HG03354 (cell line): ENCODE data around the gene ANXA6.
A peak's percentile ranks its signal among the peaks of the same experiment; 100 is the strongest.

Source experiments
- ATAC-seq: cut with Tn5 transposase; IDR thresholded peaks from one replicate; pipeline ENCODE4 v1.9.1; 2021; ENCODE audit warnings: mild to moderate bottlenecking; ENCODE audit not compliant: unreplicated experiment, poor library complexity, severe bottlenecking

The ANXA6 gene

DNA sequence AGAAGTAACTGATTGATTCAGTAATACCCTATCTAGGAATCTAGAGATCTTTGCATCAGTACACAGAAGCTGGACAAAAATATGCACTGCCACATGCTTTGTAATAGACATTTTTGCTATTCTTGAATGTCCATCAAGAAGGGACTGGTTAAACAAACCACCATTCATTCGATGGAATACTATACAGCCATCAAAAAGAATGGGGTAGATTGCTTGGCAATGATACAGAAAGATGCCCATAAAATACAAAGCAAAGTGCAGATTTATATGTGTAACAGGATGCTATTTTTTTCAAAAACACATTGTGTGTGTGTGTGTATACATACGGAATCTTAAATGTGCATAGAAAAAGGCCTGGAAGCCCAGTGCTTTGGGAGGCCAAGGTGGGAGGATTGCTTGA lies 84.3 kb downstream of the ANXA6 start:
- no peak for ATAC-seq

DNA sequence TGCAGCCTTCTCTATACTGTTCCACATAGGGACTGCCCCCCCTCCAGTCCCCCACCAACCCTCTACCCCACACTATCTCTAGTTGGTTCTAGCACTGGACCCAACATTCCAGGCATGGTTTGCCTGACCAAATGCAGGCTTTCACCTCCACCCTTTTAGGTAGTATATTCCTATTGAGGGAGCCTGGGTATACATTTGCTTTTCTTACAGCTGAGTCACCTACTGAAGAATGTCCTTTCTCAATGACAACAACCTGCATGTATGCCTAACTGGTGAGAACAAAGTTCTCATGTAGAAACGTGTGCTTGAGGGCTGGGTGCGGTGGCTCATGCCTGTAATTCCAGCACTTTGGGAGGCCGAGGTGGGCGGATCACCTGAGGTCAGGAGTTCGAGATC lies 85.0 kb downstream of the ANXA6 start:
- no peak for ATAC-seq

DNA sequence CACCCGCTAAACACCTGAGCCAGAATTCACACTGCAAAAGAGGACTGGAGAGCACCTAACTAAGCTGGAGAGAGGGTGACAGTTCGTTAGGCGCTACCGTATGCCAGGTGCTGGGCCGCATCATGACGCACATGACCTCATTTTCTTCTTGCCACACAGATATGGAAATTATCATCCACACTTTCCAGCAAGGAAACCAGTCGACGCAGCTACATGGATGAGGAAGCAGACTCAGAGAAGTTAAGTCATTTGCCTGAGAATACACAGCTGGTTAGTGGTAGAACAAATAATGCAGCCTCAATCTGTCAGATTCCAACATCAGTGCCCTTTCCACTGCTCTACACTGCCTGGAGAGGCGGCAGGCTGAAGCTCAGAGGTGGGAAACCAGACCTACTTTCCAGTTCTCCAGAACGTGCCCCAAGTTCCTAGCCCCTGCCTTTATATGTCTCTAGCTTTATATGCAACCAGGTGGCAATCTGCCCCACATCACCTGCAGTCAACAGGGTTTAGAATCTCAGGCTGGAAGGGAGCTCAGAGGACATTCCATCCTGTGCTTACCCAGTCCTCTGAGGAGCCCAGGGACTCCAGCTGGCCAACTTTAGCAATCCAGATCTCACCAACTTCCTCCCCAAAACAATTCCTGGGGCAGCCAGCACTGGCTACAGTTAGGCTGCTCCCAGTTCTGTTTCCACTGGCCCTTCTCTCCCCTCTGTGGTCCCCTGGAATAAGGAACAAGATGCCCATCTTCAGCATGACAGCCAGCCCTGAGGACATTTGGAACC lies 85.5 kb downstream of the ANXA6 start:
- no peak for ATAC-seq

DNA sequence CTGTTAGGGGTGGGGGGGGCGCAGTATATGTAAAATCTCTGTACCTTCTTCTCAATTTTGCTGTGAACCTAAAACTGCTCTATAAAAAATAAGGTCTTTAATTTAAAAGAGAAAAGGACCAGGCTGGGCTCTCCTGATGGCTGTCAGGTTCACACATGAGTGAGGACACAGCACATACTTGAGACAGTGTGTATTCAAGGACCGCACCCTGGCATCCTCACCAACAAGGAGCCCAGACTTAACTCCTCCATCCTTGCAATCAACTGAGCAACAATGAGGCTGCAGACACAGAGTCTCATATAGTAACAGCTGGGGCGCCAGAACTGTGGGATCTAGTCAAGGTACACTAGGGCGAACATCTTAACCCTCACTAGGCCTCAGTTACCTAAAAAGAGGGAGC lies 86.6 kb downstream of the ANXA6 start:
- no peak for ATAC-seq

DNA sequence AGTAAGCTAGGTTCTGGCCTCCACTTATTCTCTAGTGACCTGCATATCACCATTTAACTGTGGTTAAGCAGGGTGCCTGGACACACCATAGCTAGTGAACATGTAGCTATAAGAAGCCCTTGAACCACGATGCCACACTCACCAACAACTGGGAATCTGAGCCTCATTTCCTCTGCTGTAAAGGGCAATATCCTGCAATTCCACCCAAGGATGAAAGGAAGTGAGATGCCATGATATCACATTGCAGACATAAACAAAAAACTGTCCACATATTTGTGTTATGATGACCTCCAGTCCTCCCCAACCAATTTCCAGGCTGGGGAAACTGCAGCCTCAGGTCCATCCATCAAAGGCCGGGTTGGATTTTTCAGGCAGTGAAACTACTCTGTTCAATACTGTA lies 87.1 kb downstream of the ANXA6 start:
- ATAC-seq, result no peak

DNA sequence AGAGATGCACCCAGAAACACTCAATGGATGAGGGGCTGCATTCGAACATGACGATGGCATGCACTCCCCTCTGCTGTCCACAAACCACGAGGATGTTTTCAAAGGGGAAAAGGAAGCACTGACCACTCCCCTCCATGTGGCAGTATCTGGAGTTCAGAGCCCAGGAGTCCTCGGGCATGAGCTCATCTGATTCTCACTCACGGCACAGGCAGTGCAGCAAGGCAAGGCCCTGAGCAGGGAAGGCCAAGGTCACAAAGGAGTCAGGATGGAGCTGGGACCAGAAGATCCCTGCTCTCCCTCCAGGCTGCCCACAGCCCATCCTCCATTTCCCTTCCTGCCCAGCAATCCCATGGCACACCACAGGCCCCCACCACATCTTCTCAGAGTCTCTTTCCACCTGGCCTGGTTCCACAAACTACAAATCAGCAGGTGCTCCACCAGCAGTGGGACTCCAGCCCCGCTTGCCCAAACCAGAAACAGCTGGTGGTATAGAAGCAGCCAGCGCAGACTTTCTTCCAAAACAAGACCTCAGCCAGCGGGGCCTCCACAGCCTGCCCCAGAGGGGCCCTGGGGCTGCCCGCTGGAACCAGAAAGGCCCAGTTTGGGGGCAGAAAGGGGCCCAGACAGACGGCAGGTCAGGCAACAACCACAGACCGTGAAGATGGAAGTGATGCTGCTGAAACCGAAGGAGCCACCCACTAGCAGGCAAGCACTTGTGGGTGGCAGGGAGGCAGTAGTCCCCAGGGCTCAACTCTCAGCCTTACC lies 89.0 kb downstream of the ANXA6 start:
- peak; percentile 81 for ATAC-seq

DNA sequence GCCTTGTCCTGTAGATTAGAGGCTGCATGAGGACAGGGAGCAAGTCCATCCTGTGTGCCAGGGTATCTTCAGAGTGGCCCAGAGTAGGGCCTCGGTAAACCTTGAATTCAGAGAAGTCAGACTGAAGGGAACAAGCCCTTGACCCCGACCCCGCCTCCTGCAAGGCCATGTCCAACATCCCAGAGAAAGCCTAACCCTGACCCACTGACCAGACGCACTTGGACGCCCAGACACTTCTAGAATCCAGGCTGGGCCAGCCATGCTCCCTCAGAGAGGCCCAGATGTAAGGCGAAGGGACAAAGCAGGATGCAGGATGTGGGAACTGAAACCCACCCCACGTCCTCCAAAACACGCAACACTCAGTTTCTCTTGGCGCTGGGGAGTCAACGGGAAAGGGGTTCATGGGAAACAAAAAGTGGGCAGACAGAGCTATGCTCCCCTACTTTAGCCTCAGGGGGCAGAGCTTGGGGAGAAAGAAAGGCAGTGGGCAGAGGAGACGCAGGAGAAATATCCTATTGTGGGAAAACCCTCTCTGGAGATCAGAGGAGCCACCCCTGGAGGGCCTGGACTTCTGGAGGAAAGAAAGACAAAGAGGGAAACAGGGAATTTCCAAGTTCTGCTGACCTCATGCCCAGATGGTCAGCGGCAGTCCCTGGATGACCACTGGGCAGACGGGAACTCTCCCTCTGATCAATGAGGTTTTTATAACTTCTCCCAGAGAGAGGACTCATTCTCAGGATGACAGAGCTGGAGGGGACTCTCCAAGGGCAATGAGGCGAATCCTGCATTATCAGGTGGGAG lies 89.7 kb downstream of the ANXA6 start:
- ATAC-seq, result peak; percentile 11

DNA sequence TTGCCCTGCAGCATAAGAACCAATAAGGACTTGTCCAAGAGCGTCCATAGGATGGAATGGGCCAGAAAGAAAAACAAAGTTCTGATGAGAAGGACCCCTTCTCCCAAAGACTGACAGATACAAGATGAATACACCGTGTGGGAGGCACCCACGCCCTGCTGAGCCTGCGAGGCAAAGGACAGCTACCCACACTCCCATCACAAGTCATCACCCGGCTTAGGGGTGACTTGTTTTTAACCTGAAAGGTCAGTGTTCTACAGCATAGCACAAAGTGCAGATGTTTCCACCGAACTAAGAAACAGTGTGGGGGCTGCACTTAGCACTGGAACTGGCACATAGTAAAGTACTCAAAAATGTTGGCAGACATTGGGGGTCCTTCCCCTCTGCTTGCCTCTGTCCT lies 90.7 kb downstream of the ANXA6 start:
- no peak for ATAC-seq

DNA sequence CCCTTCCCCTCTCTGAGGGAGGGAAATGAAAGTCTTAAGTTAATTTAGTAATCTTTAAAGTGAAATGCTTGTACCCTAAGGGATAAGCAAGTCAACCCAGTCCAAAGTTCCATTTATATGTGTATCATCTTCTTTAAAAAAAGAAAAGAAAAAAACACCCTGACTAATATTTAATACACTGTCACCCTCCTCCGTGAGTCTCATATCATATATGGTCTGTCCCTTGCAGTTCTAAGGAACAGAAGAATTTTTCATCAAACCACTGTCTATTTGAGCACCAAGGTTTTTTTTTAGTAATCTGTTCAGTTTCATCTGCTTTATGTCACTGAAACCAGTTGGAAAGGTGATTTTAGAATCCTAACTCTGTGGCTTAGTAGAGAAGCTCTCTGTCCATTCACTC lies 92.0 kb downstream of the ANXA6 start:
- ATAC-seq, result no peak

DNA sequence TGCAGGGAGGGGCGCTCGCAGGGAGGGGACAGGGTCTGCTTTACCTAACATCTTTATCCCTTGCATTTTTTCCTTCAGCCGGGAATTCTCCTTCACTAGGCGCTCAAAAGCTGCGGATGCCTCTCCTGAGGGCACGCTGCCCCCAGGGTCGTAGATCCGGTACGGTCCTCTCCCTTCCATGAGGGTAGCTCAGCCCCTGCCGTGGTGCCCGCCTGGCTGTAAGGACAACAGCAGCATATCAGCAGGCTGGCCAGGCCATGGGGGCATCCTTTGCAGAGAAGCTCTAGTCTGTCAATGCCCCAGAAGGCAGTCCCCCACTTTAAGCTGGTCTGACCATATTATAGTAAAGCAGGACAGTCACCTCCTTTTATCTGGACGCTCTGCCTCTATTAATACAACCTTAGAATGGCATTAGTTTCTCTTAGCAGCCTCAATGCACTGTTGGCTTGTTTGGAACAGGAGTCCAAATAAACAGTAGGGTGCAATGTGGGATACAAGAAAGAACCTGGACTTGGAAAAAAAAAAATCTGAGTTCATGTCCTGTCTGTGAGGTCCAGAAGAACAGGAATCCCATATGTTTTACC lies 92.6 kb downstream of the ANXA6 start:
- no peak for ATAC-seq

DNA sequence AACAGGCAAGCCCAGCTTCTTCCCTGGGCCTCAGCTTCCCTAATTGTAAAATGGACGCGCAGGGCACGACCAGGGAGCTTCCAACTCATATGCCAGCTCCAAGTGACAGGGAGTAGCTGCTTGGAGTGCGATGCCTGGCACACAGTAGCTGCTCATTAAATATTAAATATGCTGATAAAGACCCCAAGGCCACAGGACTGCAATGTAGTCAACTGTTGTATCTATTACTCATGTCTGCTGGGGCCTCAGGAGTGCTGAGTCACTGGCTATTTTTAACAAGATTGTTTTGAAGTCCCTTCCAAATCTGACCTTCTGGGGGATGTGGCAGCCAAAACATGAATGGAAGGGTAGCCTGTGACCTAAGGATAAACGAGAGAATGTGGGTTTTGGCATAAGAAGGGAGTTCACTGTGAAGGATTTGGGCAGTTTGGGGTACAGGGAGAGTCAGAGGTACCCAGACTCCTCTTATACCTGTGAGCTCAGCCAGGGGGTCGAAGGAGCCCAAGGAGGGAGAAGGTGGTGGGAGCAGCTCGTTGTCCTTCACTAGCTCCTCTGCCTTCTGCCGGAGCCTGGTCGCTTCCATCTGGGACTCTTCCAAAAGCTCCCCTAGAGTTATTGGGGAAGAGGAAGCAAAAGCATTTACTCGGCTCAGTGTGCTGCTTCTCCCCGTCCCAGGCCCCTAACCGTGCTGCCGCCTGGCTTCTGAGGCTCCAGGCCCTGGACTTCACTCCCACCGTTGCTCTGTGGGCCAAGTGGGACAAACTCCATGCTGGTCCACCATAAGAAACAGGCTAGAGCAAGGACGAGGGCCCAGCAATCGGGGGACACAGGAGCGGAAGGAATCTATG lies 94.2 kb downstream of the ANXA6 start:
- no peak for ATAC-seq

DNA sequence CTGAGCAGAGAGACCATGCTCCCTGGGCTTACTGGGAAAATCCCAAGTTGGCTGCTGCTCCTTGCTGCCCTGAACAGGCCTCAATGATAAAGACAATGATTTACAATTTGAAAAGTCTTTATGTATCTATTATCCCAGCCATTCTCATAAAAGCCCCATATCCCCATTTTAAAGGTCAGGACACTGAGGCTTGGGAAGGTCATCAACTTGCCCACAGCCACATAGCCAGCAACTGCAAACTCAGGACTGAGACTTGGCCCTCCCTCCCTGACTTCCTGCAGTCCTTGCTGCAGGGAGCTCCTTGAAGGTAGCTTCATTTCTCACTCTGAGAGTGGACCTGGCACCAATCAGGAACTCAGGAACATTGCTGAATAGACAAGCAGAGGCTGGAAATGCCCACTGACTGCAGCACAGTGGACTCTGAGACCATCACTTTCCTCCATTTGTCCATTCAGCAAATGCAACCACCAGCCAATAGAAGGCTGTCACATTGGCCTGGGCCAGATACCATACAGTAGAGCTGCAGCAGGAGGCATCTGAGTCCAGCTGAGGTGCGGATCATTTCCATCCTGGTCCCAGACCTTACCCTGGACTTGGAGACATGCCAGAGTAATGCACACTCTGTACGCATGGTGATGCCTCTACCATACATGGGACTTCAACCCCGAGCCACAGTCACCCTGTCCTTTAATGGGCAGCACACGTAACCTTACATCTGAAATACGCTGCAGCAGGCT lies 95.0 kb downstream of the ANXA6 start:
- no peak for ATAC-seq

DNA sequence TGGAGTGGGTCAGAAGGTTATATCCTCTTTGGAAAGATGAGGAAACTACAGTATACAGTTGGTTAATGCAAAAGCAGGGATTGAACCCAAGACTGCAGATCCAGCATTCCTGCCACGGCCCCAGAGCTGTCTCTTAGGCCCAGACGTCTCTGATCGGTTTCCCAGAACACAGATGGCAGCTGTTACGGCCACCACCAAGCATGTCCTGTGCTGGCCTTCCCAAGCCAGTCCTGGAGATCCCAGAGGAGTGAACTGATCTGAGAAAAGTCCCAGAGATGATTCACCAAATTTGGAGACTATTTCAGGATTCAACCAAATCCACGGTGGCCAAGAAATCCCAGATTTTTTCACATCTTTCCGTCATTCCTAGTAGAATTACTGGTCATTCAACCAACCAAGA lies 96.8 kb downstream of the ANXA6 start:
- ATAC-seq, result no peak

DNA sequence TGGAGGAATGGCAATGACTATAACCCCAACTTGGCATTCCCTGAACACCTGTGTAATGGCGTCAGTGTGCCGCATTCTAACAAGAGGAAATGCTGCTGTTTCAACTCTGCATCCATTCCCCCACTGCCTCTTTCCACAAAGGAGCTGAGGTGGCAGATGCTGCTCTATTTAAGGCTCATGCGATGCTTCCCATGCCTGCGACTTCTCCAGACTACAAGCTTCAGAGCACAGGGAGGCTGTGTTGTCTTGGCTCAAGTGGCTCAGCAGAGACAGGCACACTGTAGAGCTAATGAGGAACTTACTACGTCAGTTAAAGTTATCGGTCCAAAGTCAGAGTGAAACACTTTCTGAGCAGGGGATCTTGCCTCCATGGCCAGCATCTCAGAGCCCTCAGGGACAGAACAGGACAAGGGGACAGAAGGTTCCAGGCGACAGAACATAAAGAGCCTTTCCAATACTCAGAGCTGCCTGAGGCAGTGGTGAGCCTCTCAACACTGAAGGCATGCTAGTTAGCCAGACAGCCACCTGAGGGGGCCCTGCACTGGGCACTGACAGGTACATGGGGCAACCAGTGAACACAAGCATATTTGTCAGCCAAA lies 98.6 kb downstream of the ANXA6 start:
- no peak for ATAC-seq

DNA sequence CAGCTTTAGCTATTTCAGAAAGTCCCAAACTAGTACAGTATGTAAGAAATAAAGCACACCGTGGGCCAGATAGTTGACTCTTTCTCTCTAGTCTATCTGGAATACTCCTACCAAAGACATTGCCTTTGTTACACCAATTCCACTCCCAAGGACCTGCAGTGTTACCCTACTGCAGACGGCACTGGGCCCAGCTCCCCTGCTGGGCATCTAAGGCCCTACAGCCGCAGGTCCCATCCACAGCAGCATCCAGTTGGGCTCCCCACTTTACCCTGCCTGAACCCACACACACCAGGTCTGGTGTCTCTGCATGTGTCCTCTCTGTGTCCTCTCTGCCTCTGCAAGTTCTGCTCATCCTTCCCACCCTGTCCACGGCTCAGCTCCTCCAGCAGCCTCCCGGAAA lies 99.3 kb downstream of the ANXA6 start:
- no peak for ATAC-seq

DNA sequence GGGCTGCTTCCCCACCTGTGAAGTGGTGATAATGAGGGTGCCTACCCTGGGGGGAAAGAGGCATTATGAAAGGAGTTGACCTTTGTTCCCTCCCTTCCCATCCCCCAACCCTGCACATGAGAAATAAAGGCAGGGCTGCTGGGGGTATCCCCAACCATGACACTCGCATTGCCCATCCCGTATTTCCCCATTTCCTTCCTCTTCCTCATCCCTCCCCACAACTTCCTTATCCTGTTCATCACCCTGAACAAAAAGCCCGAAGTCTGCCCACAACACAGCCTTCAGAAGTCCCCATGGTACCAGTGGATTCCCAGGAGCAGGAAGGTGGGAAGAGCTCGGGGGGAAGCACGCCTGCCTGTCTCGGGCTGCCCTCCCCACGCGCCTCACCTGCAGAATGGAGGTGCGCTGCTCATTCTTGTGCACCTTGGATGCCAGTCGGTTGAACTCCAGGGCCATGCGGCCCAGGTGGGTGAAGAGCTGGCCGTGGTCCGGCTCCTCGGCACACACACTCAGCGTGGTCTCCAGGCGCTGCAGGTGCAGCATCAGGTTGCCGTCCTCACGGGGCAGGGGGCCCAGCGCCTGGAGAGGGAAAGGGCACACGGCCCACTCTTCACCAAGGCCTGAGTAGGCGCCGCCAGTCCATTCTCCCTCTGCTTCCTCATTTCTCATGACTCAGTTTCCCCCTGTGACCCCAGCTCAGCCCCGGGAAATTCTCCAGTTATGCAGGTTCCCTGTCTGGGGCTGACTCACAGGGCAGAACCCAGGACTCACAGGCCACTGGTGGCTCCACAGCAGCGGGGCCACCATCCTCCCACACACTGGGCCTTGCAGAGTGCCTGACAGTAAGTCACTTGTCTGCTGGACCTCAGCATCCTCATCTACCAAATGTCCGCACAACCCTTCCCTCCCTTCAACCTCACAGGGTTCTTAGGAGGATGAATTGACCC lies 100.9 kb downstream of the ANXA6 start:
- no peak for ATAC-seq

DNA sequence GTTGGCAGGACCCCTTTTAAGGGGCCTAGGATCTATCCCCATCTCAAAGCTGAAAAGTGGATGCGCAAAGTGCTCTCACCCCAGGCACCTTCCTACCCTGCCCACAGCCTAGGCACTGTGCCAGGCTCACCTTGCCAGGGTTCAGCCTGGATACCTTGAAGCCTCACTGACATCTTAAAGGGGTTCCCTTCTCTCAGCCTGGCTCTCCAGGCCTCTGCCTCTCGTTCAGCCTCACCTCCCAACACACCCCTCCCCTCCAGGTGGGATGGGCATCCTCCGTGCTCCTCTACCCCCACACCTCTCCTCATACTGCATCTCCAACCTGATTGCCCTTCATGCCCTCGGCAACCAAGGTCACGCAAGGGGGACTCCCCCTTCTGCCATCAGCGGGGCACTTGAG lies 102.2 kb downstream of the ANXA6 start:
- ATAC-seq, result no peak
